ENCODE data around the gene CCDC57. TPM values are rescaled to one million over a fixed set of nuclear protein-coding genes. Genes with fewer than 3 reads are reported as not detected.

CCDC57 gene
- total and polyA plus RNA-seq, 9 of the 15 experiments (the other 6 are each of a cell fraction or from before 2014, with no cell fraction given): 0.83 to 36.2 (median 13.6) TPM

DNA sequence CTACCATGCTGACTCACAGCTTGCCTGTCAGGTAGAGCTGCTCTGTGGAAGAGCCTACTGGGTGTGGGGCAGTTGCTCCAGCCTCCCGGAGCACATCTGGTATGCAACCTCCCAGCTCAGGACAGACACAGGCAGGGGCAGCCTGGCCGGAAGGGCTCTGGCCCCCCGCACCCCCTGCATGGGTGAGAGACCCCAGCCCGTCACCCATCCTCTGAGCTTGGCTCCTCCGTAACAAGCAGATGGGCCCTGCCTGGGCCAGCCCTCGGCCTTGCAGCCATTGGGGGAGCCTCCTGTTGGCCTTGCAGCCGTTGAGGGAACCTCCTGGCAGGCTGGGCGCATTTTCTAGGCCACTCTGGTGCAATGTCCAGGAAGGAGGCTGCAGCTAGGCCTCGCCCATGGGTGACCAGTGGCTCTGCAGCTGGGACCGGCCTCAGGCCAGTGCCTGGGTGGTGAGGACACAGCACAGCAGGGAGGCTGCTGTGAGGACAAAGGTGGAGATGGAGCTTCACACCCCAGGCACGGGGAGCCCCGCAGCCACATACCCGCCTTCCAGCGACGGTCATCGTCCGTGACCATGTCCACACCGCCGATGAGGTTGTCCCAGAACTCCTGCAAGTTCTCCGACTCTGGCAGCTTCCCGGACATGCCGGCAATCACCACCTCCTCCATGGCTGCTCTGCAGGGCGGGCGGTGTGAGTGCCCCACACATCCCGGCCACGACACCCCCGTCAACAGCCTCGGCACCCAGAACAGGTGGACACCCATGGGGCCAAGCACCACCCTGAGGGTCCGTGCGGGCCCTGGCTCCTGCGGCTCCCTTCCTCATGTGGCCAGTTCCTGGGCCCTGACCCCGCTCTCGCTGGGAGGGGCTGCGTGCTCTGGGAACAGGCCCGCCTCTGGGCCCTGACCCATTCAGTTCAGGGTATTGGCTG, 116.6 kb downstream of the CCDC57 start (continued):
- peak; percentile 57 for TF ChIP-seq SAP30 (IDR thresholded peaks at IDR 0.05; ENCODE audit: borderline replicate concordance, insufficient read depth, low read depth, low read length, poor library complexity, severe bottlenecking)
- peak; percentile 84; the same call in 1 of the 2 replicates for TF ChIP-seq RBM14 (IDR thresholded peaks at IDR 0.05; ENCODE audit: borderline replicate concordance, insufficient read depth, low read depth, low read length)
- no peak for TF ChIP-seq KLF16 (IDR thresholded peaks at IDR 0.05)
- TF ChIP-seq, protein P1, sequence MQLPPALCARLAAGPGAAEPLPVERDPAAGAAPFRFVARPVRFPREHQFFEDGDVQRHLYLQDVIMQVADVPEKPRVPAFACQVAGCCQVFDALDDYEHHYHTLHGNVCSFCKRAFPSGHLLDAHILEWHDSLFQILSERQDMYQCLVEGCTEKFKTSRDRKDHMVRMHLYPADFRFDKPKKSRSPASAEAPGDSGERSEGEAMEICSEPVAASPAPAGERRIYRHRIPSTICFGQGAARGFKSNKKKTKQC (CRISPR knock-in tag; IDR thresholded peaks at IDR 0.05): no peak
- TF ChIP-seq U2AF1 (optimal IDR thresholded peaks at IDR 0.05; ENCODE audit: low read depth, low read length): no peak
- peak; percentile 12 for TF ChIP-seq POLR2AphosphoS5 (IDR thresholded peaks at IDR 0.05; ENCODE audit: control insufficient read depth, insufficient read depth, low read depth, low read length)
- no peak for TF ChIP-seq HES1 (IDR thresholded peaks at IDR 0.05; ENCODE audit: low read depth)
- TF ChIP-seq GTF2E2 (tag; IDR thresholded peaks at IDR 0.05): no peak
- TF ChIP-seq CHD1 (IDR thresholded peaks at IDR 0.05; ENCODE audit: low read length): peak; percentile 69
- no peak for TF ChIP-seq ZNF583 (CRISPR knock-in tag; IDR thresholded peaks at IDR 0.05)
- peak; percentile 68 for TF ChIP-seq POLR2G (IDR thresholded peaks at IDR 0.05; ENCODE audit: low read depth, low read length)
- TF ChIP-seq ZNF165 (CRISPR knock-in tag; IDR thresholded peaks at IDR 0.05; ENCODE audit: borderline replicate concordance): no peak
- TF ChIP-seq RBBP5 (IDR thresholded peaks at IDR 0.05; ENCODE audit: borderline replicate concordance, insufficient read depth, low read length, poor library complexity, severe bottlenecking): no peak
- TF ChIP-seq, protein P2, sequence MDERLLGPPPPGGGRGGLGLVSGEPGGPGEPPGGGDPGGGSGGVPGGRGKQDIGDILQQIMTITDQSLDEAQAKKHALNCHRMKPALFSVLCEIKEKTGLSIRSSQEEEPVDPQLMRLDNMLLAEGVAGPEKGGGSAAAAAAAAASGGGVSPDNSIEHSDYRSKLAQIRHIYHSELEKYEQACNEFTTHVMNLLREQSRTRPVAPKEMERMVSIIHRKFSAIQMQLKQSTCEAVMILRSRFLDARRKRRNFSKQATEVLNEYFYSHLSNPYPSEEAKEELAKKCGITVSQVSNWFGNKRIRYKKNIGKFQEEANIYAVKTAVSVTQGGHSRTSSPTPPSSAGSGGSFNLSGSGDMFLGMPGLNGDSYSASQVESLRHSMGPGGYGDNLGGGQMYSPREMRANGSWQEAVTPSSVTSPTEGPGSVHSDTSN (CRISPR knock-in tag; IDR thresholded peaks at IDR 0.05; ENCODE audit: low read depth): no peak
- TF ChIP-seq, protein P2 (tag; conservative IDR thresholded peaks at IDR 0.05; ENCODE audit: low read depth): no peak
- TF ChIP-seq HMGN3 (IDR thresholded peaks at IDR 0.05; ENCODE audit: borderline replicate concordance, extremely low read depth, insufficient read length, low read depth, low read length): peak; percentile 10
- TF ChIP-seq RBFOX2 (IDR thresholded peaks at IDR 0.05; ENCODE audit: low read depth, low read length): peak; percentile 48
- TF ChIP-seq CBFA2T2 (conservative IDR thresholded peaks at IDR 0.05): no peak
- TF ChIP-seq POLR2A (conservative IDR thresholded peaks at IDR 0.05): peak; percentile 33; the same call in 1 of the 2 replicates
- 0 out of 2 replicates have a peak, but pooled peaks have one; percentile 50 for TF ChIP-seq HNRNPL (IDR thresholded peaks at IDR 0.05; ENCODE audit: low read depth, low read length)
- no peak for TF ChIP-seq PREB (CRISPR knock-in tag; IDR thresholded peaks at IDR 0.05)
